Stimulated activated naive CD8-positive, alpha-beta T cell treated with anti-CD3 and anti-CD28 coated beads, Interleukin-15, Interleukin-2, amounts not matched to agents 100 ng/mL and 50 ng/mL, for 24 hours (primary cell): Measurements from ENCODE around the gene TTC7B.

ENCODE experiments used
- H3K27ac Mint-ChIP-seq: one replicate; pipeline ENCODE4 v1.8.0; 2021; ENCODE audit warnings: mild to moderate bottlenecking, mixed read lengths
- H3K27me3 Mint-ChIP-seq: one replicate; pipeline ENCODE4 v1.8.0; 2021; ENCODE audit warnings: mixed read lengths
- H3K36me3 Mint-ChIP-seq: one replicate; pipeline ENCODE4 v1.8.0; 2021; ENCODE audit warnings: low read depth, mixed read lengths
- H3K4me1 Mint-ChIP-seq: one replicate; pipeline ENCODE4 v1.8.0; 2021; ENCODE audit warnings: low read depth, mixed read lengths
- H3K4me3 Mint-ChIP-seq: one replicate; pipeline ENCODE4 v1.8.0; 2021; ENCODE audit warnings: mild to moderate bottlenecking, mixed read lengths
- H3K9me3 Mint-ChIP-seq: one replicate; pipeline ENCODE4 v1.8.0; 2021; ENCODE audit warnings: mixed read lengths

Gene TTC7B

GRCh38 chr14:90648421-90648820 lies 167.8 kb downstream of the TTC7B start:
- no peak overlapping the region for H3K27ac Mint-ChIP-seq
- no peaks in the 10 kb centered on the region for H3K27me3 Mint-ChIP-seq
- H3K4me3 Mint-ChIP-seq, result no peak overlapping the region
- H3K9me3 Mint-ChIP-seq, result no peaks in the 10 kb centered on the region
- H3K36me3 Mint-ChIP-seq, result no peaks in the 10 kb centered on the region
- no peaks in the 10 kb centered on the region for H3K4me1 Mint-ChIP-seq

GRCh38 chr14:90647473-90648005 lies 168.7 kb downstream of the TTC7B start:
- H3K9me3 Mint-ChIP-seq, result no peaks in the 10 kb centered on the region
- no peak overlapping the region for H3K4me3 Mint-ChIP-seq
- no peaks in the 10 kb centered on the region for H3K4me1 Mint-ChIP-seq
- no peaks in the 10 kb centered on the region for H3K36me3 Mint-ChIP-seq
- no peaks in the 10 kb centered on the region for H3K27me3 Mint-ChIP-seq
- H3K27ac Mint-ChIP-seq, result no peak overlapping the region

GRCh38 chr14:90645842-90646443 lies 170.3 kb downstream of the TTC7B start:
- no peaks in the 10 kb centered on the region for H3K27me3 Mint-ChIP-seq
- no peaks in the 10 kb centered on the region for H3K4me1 Mint-ChIP-seq
- H3K9me3 Mint-ChIP-seq, result no peaks in the 10 kb centered on the region
- no peak overlapping the region for H3K4me3 Mint-ChIP-seq
- H3K36me3 Mint-ChIP-seq, result no peaks in the 10 kb centered on the region
- no peak overlapping the region for H3K27ac Mint-ChIP-seq

GRCh38 chr14:90644882-90645281 lies 171.3 kb downstream of the TTC7B start:
- H3K27ac Mint-ChIP-seq, result no peak overlapping the region
- H3K9me3 Mint-ChIP-seq, result no peaks in the 10 kb centered on the region
- no peaks in the 10 kb centered on the region for H3K36me3 Mint-ChIP-seq
- H3K4me1 Mint-ChIP-seq, result no peaks in the 10 kb centered on the region
- no peak overlapping the region for H3K4me3 Mint-ChIP-seq
- no peaks in the 10 kb centered on the region for H3K27me3 Mint-ChIP-seq

DNA sequence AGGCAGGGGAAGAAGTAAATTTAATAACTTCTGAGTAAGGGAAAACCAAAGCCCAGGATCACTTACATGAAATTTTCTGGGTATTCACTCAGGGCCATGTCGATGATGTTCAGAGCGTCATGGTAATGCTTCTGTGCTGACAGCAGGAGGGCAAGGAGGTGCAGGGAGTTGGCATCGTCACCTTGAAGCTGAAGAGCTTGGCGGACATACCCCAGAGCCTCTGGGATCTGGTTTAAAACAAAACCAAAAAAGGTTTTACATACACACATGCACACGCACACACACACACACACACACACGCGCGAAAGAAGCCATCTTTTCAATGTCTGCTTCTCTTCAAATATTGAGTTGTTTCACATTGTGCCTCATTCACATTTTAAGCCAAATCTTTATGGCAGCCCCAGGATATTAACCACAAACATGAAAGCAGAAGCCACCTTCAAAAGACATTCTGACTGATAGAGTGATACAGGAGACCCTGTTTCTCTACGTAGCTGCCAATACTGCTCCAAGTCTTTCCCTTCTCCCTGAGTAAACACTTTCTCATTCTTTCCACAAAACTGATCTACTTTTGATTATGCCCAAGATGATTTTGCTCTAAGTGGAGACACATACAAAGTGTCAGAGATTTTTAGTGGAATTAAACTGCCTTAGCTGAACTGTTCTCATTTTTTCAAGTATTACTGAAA lies 172.1 kb downstream of the TTC7B start:
- H3K4me3 Mint-ChIP-seq, result no peak overlapping the region
- H3K4me1 Mint-ChIP-seq, result no peaks in the 10 kb centered on the region
- no peaks in the 10 kb centered on the region for H3K36me3 Mint-ChIP-seq
- H3K27me3 Mint-ChIP-seq, result no peaks in the 10 kb centered on the region
- no peaks in the 10 kb centered on the region for H3K9me3 Mint-ChIP-seq
- H3K27ac Mint-ChIP-seq, result no peak overlapping the region

DNA sequence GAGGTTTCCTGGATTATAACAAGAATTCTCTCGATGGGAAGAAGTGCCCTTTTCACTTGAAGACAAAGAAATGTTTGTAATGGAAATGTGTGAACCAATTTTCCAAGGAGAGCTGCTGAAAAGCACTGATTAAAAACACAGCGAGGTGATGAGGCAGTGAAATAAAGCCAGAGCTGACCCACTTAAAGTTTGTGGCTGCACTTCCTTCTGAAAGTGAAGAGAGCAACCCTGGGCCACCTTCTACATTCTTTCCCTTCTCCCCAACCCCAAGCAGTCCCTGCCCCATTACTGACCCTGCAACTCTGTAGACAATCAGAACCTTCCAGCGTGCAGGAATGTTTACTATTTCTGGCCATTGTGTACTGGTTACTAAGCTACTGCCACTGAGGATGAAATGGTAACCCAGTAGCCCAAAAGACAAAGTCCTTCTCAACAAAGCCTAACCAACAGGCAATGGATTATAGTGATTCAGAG lies 173.9 kb downstream of the TTC7B start:
- Mint-ChIP-seq H3K4me1 (no peaks in the 10 kb centered on the region), H3K27ac (no peak overlapping the region), H3K9me3 (no peaks in the 10 kb centered on the region), H3K4me3 (no peak overlapping the region), H3K27me3 (no peaks in the 10 kb centered on the region), H3K36me3 (no peaks in the 10 kb centered on the region)

DNA sequence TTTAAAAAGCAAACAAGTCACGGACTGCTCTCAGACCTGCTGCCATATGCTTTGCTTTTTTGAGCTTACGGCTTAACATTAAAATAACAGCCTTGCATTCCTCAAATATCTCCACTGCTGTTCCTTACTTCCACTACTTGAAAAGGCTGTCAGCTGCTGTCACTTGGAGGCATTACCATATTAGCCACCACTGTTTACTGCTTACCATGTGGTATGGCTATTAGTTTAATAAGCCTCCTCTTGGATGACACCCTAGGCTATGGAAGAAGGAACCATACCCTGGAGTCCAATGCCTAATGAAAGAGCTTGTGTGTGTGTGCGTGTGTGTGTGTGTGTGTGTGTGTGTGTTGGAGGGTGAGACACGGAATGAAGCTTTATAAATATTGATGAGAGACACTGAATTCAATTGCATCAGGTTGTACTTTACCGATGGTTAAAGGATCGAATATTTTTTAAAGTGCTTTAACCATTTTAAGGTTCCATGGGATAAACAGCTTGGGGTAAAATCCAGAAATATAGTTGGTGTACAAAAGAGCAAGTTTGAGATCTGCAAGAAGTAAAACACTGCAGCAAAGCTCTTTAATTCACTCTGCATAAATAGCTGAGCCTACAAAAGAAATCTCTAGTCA lies 174.5 kb downstream of the TTC7B start:
- no peak overlapping the region for H3K27ac Mint-ChIP-seq
- H3K4me3 Mint-ChIP-seq, result no peak overlapping the region
- H3K9me3 Mint-ChIP-seq, result no peaks in the 10 kb centered on the region
- no peaks in the 10 kb centered on the region for H3K27me3 Mint-ChIP-seq
- no peaks in the 10 kb centered on the region for H3K36me3 Mint-ChIP-seq
- H3K4me1 Mint-ChIP-seq, result no peaks in the 10 kb centered on the region

- Mint-ChIP-seq H3K27me3 (no peaks in the 10 kb centered on the region), H3K4me3 (no peak overlapping the region), H3K4me1 (no peaks in the 10 kb centered on the region), H3K27ac (no peak overlapping the region), H3K36me3 (no peaks in the 10 kb centered on the region), H3K9me3 (no peaks in the 10 kb centered on the region)
Measured at GRCh38 chr14:90641168-90641567, 175.1 kb downstream of the TTC7B start.

DNA sequence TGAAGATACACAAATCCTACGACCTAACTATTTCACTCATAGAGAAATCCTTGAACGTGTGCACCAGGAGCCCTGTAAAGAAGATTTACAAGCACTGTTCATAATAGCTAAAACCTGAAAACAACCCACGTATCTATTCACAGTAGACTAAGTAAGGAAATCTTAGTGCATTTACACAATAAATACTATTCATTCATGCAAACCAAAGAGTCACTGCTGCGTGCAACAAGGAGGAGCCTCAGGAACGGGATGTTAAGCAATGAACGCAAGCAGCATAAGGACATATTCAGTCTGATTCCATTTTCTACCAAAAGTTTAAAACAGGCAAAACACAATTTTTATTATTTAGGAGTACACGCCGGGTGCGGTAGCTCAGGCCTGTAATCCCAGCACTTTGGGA lies 176.6 kb downstream of the TTC7B start:
- no peak overlapping the region for H3K27ac Mint-ChIP-seq
- no peaks in the 10 kb centered on the region for H3K27me3 Mint-ChIP-seq
- H3K4me3 Mint-ChIP-seq, result no peak overlapping the region
- no peaks in the 10 kb centered on the region for H3K36me3 Mint-ChIP-seq
- no peaks in the 10 kb centered on the region for H3K4me1 Mint-ChIP-seq
- no peaks in the 10 kb centered on the region for H3K9me3 Mint-ChIP-seq

GRCh38 chr14:90632871-90633270 lies 183.4 kb downstream of the TTC7B start:
- no peaks in the 10 kb centered on the region for H3K36me3 Mint-ChIP-seq
- no peaks in the 10 kb centered on the region for H3K4me1 Mint-ChIP-seq
- H3K4me3 Mint-ChIP-seq, result no peak overlapping the region
- no peaks in the 10 kb centered on the region for H3K27me3 Mint-ChIP-seq
- H3K27ac Mint-ChIP-seq, result no peak overlapping the region
- no peaks in the 10 kb centered on the region for H3K9me3 Mint-ChIP-seq

DNA sequence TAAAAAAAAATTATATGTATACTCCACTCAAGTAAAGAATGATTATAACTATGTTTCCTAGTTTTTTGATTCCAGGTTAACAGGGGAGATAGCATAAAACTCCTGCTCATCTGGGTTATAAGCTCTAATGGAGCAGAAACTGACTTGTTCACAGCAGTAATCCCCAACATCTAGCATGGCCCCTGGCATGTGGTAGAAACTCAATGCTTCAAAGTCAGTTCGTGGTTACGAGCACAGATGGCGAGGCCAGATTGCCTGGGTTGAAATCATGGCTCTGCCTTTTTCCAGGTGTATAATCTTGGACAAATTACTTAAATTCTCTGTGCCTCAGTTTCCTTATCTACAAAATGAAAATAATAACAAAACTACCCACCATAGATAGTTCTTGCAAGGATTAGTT lies 183.8 kb downstream of the TTC7B start:
- Mint-ChIP-seq H3K27ac (no peak overlapping the region), H3K9me3 (no peaks in the 10 kb centered on the region), H3K27me3 (no peaks in the 10 kb centered on the region), H3K36me3 (no peaks in the 10 kb centered on the region), H3K4me3 (no peak overlapping the region), H3K4me1 (no peaks in the 10 kb centered on the region)

GRCh38 chr14:90630171-90630806 lies 185.9 kb downstream of the TTC7B start:
- Mint-ChIP-seq H3K36me3 (no peaks in the 10 kb centered on the region), H3K27me3 (no peaks in the 10 kb centered on the region), H3K4me1 (no peaks in the 10 kb centered on the region), H3K9me3 (no peaks in the 10 kb centered on the region), H3K27ac (no peak overlapping the region), H3K4me3 (no peak overlapping the region)

- Mint-ChIP-seq H3K36me3 (no peaks in the 10 kb centered on the region), H3K27me3 (no peaks in the 10 kb centered on the region), H3K4me3 (no peak overlapping the region), H3K27ac (no peak overlapping the region), H3K9me3 (no peaks in the 10 kb centered on the region), H3K4me1 (no peaks in the 10 kb centered on the region)
Measured at GRCh38 chr14:90629471-90629870, 186.8 kb downstream of the TTC7B start.

DNA sequence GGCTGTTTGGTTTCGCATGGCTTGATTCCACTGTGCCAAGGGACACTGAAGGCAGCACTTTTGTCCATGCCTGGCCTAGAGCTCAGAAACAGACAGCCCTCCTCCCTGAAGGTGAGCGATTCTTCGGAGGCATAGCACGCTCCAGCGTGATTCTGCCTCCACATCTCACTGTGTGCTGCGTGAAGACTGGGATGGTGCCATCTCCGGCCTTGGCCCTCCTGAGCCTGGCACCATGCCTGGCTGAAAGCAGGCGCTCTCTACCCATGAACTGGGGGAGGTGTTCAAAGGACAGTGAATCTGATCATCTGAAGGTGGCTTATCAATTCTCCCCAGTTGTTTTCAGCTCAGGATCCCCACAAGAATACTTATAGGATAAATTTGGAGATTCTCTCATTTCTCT lies 187.4 kb downstream of the TTC7B start:
- no peaks in the 10 kb centered on the region for H3K4me1 Mint-ChIP-seq
- no peak overlapping the region for H3K4me3 Mint-ChIP-seq
- no peaks in the 10 kb centered on the region for H3K9me3 Mint-ChIP-seq
- no peaks in the 10 kb centered on the region for H3K27me3 Mint-ChIP-seq
- no peak overlapping the region for H3K27ac Mint-ChIP-seq
- no peaks in the 10 kb centered on the region for H3K36me3 Mint-ChIP-seq

DNA sequence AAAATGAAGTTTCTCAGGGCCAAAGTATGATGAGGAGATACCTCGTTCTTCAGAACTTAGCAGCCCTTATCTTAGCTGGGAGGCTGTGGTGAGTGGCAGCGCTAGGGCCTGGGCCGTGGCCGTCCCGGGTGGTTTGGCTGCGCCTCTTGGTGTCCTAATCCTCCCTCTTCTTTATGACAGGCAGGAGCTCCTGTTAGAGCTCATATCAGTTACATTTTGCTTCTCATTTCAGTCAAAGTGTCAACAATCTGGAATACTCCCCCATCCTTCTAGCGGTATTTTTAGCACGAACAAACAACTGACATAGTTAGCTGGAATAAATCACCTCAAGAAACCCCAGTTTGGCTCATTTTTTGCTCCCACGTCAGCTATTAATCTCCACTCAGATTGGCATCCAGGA lies 188.8 kb downstream of the TTC7B start:
- Mint-ChIP-seq H3K4me1 (no peaks in the 10 kb centered on the region), H3K9me3 (no peaks in the 10 kb centered on the region), H3K4me3 (no peak overlapping the region), H3K36me3 (no peaks in the 10 kb centered on the region), H3K27ac (no peak overlapping the region), H3K27me3 (no peaks in the 10 kb centered on the region)
